GM12878 (cell line): Measurements from ENCODE around the gene S100B. TPM values are rescaled to one million over a fixed set of nuclear protein-coding genes. Genes with fewer than 3 reads are reported as not detected.

Experiments
- EGR1 ChIP-seq, 2 experiments: IDR thresholded peaks; 1 replicate in 1 of 2; 2 replicates in 1 of 2; pipeline ENCODE4 v1.6.1; 2011 to 2012; ENCODE audit warnings: low read depth in 2 of 2, low read length in 2 of 2, borderline replicate concordance in 1 of 2, mild to moderate bottlenecking in 1 of 2, moderate library complexity in 1 of 2
- ELK1 ChIP-seq: IDR thresholded peaks from 2 replicates; pipeline ENCODE4 v1.6.1; 2012; ENCODE audit warnings: low read depth, low read length, improper control_type of control experiment
- MAX ChIP-seq: IDR thresholded peaks from 2 replicates; pipeline ENCODE4 v1.6.1; 2012; ENCODE audit warnings: low read depth, low read length, improper control_type of control experiment
- NFYB ChIP-seq: IDR thresholded peaks from 2 replicates; pipeline ENCODE4 v1.6.1; 2011; ENCODE audit warnings: low read depth, mild to moderate bottlenecking, low read length, improper control_type of control experiment, moderate library complexity; ENCODE audit not compliant: insufficient read depth
- NR2C1 ChIP-seq: fragments of 450-650 bp; IDR thresholded peaks from 2 replicates; pipeline ENCODE4 v1.6.1; 2017; ENCODE audit warnings: antibody characterized with exemption, mild to moderate bottlenecking, moderate library complexity
- PAX5 ChIP-seq: IDR thresholded peaks from 2 replicates; pipeline ENCODE4 v1.6.1; 2011; ENCODE audit warnings: low read depth, low read length, borderline replicate concordance
- POLR2AphosphoS5 ChIP-seq: IDR thresholded peaks from 2 replicates; pipeline ENCODE4 v1.6.1; 2011; ENCODE audit warnings: mild to moderate bottlenecking, low read length, inconsistent platforms
- RAD51 ChIP-seq: fragments of 450-650 bp; IDR thresholded peaks from 2 replicates; pipeline ENCODE4 v1.6.1; 2016; ENCODE audit warnings: moderate library complexity, mild to moderate bottlenecking, inconsistent platforms
- SMC3 ChIP-seq: IDR thresholded peaks from 2 replicates; pipeline ENCODE4 v1.6.1; 2011; ENCODE audit warnings: low read length, improper control_type of control experiment, borderline replicate concordance
- USF1 ChIP-seq: IDR thresholded peaks from 2 replicates; pipeline ENCODE4 v1.6.1; 2011; ENCODE audit warnings: borderline replicate concordance, low read depth, mild to moderate bottlenecking, moderate library complexity, mixed read lengths, low read length; ENCODE audit not compliant: insufficient read depth; ENCODE audit errors: extremely low read length
- ZBTB11 ChIP-seq: fragments of 450-650 bp; formaldehyde crosslinking; IDR thresholded peaks from 2 replicates; pipeline ENCODE4 v1.5.0; 2022; ENCODE audit warnings: mild to moderate bottlenecking, missing genetic modification characterization
- ZNF217 ChIP-seq: fragments of 450-650 bp; IDR thresholded peaks from 2 replicates; pipeline ENCODE4 v1.6.1; 2017; ENCODE audit warnings: antibody characterized with exemption, mild to moderate bottlenecking
- ZNF274 ChIP-seq: IDR thresholded peaks from one replicate; pipeline ENCODE4 v1.8.0; 2011; ENCODE audit not compliant: insufficient read length, insufficient read depth
- ZSCAN29 ChIP-seq: fragments of 450-650 bp; IDR thresholded peaks from 2 replicates; pipeline ENCODE4 v1.6.1; 2017; ENCODE audit warnings: mild to moderate bottlenecking, moderate library complexity
- polyA plus RNA-seq, 11 experiments: library from polyadenylated mRNA; depleted of rRNA in 4 of 11; unstranded in 6 of 11; stranded (reverse) in 5 of 11; fragments of >200 nt; fragmentation: Nextera tagmentation in 4 of 11; fragmentation: Illumina TruSeq in 1 of 11; extraction: Ambion mirVana in 4 of 11; extraction: Trizol in 1 of 11; gene quantifications; 1 replicate in 1 of 11; 2 replicates in 10 of 11; pipeline versions ENCODE4 v1.2.1 to v1.2.3, GENCODE V29; 2011 to 2016; ENCODE audit warnings: inconsistent platforms in 2 of 11, missing spikeins in 2 of 11, low read depth in 1 of 11
- total RNA-seq, 4 experiments: library from RNA; depleted of rRNA in 3 of 4; stranded (reverse); fragments of >200 nt in 3 of 4; fragmentation: Illumina TruSeq in 1 of 4; extraction: Trizol in 1 of 4; gene quantifications; 2 replicates each; pipeline versions ENCODE4 v1.2.1 to v1.2.3, GENCODE V29; 2013 to 2021
- TF ChIP-seq, protein P1 (sequence below): fragments of 150-350 bp; IDR thresholded peaks from 2 replicates; pipeline ENCODE4 v1.6.1; 2014; ENCODE audit warnings: mild to moderate bottlenecking, low read depth, low read length
- TF ChIP-seq, protein P2 (sequence below): fragments of 450-650 bp; formaldehyde crosslinking; IDR thresholded peaks from 2 replicates; pipeline ENCODE4 v1.4.0; 2022; ENCODE audit warnings: mild to moderate bottlenecking, moderate library complexity
- TF ChIP-seq, protein P3 (sequence below): IDR thresholded peaks from 2 replicates; pipeline ENCODE4 v1.6.1; 2012; ENCODE audit warnings: low read length, inconsistent platforms

The S100B gene
- total and polyA plus RNA-seq, 10 of the 15 experiments (the other 5 are each of a cell fraction or from before 2014, with no cell fraction given), result 0.11 to 0.22 TPM; not detected in 8

- TF ChIP-seq, protein P1, sequence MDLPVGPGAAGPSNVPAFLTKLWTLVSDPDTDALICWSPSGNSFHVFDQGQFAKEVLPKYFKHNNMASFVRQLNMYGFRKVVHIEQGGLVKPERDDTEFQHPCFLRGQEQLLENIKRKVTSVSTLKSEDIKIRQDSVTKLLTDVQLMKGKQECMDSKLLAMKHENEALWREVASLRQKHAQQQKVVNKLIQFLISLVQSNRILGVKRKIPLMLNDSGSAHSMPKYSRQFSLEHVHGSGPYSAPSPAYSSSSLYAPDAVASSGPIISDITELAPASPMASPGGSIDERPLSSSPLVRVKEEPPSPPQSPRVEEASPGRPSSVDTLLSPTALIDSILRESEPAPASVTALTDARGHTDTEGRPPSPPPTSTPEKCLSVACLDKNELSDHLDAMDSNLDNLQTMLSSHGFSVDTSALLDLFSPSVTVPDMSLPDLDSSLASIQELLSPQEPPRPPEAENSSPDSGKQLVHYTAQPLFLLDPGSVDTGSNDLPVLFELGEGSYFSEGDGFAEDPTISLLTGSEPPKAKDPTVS, result no peak
- TF ChIP-seq ELK1 (no peak), NFYB (no peak), PAX5 (0 out of 2 replicates have a peak, but pooled peaks have one; percentile 3), SMC3 (no peak), EGR1 (IDR thresholded peaks at IDR 0.05; ENCODE audit: borderline replicate concordance in 1 of 2, low read depth in 2 of 2, low read length in 2 of 2) (no peak), RAD51 (no peak), ZSCAN29 (no peak), ZNF217 (no peak), USF1 (no peak), MAX (no peak), NR2C1 (no peak), ZNF274 (no peak), ZBTB11 (no peak), POLR2AphosphoS5 (no peak)
- TF ChIP-seq, protein P2, sequence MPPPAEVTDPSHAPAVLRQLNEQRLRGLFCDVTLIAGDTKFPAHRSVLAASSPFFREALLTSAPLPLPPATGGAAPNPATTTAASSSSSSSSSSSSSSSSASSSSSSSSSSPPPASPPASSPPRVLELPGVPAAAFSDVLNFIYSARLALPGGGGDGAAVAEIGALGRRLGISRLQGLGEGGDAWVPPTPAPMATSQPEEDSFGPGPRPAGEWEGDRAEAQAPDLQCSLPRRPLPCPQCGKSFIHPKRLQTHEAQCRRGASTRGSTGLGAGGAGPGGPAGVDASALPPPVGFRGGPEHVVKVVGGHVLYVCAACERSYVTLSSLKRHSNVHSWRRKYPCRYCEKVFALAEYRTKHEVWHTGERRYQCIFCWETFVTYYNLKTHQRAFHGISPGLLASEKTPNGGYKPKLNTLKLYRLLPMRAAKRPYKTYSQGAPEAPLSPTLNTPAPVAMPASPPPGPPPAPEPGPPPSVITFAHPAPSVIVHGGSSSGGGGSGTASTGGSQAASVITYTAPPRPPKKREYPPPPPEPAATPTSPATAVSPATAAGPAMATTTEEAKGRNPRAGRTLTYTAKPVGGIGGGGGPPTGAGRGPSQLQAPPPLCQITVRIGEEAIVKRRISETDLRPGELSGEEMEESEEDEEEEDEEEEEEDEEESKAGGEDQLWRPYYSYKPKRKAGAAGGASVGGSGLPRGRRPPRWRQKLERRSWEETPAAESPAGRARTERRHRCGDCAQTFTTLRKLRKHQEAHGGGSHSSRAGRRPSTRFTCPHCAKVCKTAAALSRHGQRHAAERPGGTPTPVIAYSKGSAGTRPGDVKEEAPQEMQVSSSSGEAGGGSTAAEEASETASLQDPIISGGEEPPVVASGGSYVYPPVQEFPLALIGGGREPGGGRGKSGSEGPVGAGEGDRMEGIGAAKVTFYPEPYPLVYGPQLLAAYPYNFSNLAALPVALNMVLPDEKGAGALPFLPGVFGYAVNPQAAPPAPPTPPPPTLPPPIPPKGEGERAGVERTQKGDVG, result no peak
- TF ChIP-seq, protein P3, sequence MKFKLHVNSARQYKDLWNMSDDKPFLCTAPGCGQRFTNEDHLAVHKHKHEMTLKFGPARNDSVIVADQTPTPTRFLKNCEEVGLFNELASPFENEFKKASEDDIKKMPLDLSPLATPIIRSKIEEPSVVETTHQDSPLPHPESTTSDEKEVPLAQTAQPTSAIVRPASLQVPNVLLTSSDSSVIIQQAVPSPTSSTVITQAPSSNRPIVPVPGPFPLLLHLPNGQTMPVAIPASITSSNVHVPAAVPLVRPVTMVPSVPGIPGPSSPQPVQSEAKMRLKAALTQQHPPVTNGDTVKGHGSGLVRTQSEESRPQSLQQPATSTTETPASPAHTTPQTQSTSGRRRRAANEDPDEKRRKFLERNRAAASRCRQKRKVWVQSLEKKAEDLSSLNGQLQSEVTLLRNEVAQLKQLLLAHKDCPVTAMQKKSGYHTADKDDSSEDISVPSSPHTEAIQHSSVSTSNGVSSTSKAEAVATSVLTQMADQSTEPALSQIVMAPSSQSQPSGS, result no peak; the same call in 1 of the 2 replicates
Measured at GRCh38 chr21:46608672-46609111, 3.8 kb upstream of the S100B start (continued).
